ENCODE data around the gene SDK2.

The SDK2 gene

GRCh38 chr17:73534209-73534909, 109.9 kb downstream of the SDK2 start:
- no peak for DNase-seq (ENCODE audit: low read depth in 2 of 2)

DNA sequence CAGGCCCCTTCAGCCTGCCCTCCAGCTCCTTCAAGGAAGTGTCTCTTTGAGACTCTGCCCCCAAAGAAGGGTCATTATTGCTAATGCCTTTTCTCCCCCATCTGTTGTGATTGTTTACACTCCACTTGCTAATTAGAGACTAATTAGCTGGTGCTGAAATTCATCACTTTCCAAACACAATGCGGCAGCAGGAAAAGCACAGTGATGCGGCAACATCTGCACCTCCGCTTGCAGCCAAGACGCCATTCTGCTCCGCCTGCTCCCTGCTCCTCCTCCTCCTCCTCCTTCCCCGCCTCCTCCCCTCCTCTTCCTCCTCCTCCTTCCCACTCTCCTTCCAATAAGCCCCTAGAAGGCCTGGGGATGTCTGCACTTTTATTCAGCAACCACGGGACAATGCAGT, 110.5 kb downstream of the SDK2 start:
- no peak for DNase-seq (ENCODE audit: low read depth in 2 of 2)

DNA sequence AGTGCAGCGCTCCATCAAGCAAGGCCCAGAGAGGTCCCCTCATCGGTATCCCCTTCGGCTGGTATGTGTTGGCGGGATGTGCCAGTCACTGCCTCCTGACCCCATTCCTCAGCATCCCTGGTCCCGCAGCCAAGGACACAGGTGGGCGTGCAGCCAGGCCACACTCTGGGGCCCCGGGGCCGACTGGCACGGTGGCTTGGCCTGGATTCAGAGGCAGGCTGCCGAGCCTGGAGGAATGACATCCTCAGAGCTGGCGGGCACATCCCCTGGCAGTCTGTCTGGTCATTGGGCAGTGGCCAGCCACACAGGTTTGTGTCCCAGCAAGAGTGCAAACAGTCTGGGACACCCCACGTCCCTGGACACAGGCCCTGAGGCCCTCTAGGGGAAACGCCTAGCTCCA, 111.1 kb downstream of the SDK2 start:
- DNase-seq (ENCODE audit: low read depth in 2 of 2) = no peak

DNA sequence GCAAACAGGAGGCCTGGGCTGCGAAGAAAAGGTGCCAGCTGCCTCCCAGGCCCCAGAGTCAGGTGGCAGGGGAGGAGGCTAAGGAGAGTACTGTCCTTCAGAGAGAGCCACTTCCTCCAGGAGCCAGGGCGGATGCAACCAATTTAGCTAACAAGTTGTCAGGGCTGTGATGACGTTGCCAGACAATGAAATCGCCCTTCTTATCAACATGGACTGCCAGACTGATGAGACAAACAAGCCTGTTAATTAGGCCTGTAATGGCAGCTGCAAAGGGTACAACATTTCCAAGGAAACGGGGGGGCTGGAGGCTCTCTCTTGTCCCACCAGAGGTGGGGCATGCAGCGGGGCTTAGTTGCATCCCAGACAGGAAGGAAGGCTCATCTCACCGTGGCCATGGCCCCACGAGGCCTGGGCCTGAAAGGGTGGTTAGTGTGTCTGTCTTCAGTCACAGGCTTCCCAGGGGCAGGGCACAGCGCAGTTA, 111.8 kb downstream of the SDK2 start:
- no peak for DNase-seq (ENCODE audit: low read depth in 2 of 2)

DNA sequence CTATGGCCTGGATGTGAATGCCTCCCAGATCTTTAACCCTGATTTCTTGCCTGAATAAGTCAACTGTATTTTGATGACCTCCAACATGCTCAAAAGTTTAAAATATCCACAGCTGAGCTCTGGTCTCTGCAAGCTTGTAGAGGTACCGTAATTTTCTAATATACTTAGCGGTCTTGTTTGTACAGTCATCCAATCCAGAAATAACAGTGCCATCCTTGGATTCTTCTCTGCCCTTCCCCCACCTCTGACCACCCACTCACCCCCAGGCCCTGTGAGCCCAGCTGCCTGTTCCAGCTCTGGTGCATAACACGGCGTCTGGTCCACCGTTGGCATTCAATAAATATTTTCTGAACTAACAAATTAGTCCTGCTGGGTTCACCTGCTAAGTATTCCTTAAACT, 113.1 kb downstream of the SDK2 start:
- no peak for DNase-seq (ENCODE audit: low read depth in 2 of 2)

GRCh38 chr17:73528679-73529078, 115.6 kb downstream of the SDK2 start:
- DNase-seq (ENCODE audit: low read depth in 2 of 2) = no peak

- no peak for DNase-seq (ENCODE audit: low read depth in 2 of 2)
Measured at GRCh38 chr17:73526952-73527351, 117.3 kb downstream of the SDK2 start.

DNA sequence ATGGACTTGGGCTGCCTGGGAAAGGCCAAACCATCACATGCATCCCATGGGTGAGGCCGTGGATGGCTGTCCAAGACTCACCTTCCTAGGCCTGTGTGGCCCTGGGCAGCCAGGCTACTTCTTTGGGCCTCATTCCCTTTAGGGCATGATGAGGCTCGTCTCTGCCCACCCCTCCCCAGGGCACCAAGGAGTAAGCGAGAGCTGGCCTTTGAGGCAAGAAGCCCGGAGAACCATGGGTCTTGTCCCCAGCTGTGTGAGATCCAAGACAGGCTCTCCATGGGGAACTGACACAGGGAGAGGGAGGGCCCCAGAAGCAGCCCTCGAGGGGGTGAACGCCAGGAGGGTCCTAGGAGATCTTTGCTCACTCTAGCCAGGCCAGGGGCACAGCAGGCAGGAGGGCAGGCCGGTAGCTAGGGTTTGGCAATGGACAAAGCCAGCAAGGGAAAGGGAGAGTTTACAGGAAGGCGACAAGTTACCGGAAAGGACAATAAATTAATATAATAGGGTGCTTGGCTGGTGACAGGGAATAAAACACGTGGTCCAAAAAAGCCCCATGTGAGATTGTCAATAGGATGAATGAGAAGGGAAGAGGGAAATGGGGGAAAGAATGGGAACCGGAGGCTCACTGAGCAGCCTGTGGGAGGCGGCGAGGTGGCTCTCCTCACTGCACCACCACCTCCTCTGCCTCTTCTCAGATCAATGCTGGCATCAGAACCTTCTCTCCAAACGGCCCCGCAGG, 119.1 kb downstream of the SDK2 start:
- DNase-seq (ENCODE audit: low read depth in 2 of 2) = no peak

GRCh38 chr17:73522696-73523095, 121.5 kb downstream of the SDK2 start:
- DNase-seq (ENCODE audit: low read depth in 2 of 2) = no peak

DNA sequence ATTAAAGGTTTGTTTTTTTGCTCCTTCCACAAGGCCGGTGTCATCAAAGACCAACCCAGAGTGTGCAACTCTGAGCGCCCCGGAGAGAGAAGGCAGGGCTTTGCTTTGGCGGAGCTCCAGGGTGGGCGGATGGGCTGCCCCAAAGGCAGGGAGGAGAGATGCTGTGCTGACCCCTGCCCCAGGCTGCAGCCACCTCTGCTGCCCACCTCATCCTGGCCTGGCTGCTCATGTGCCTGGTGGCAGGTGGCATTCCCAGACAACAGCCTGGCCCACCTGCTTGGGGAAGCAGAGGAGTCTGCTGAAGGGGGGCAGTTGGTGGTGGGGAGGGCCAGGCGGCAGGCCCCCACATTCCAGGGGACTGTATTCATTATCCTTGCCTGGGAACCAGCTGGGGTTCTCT, 122.1 kb downstream of the SDK2 start:
- no peak for DNase-seq (ENCODE audit: low read depth in 2 of 2)

DNA sequence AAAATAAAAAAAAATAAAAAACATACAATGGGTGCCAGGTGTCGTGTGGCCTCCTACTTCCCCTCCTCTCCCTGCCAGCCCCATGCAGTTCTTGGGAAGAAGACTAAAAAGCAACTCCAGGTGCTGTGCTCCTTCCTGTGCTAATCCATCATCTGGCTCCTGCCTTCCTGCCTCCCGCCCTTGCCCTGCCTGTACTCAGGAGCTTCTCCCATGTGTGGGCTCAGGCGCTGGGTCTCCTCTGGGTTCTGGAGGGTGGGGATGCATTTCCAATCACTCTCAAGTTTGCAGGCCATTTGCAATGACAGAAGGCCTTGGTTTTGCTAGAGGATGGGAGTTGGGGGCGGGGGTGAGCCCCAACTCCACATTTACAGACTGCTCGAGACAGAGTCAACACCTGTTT, 122.9 kb downstream of the SDK2 start:
- no peak for DNase-seq (ENCODE audit: low read depth in 2 of 2)

- no peak for DNase-seq (ENCODE audit: low read depth in 2 of 2)
Measured at GRCh38 chr17:73520369-73520761, 123.9 kb downstream of the SDK2 start.

GRCh38 chr17:73519714-73520368, 124.4 kb downstream of the SDK2 start:
- no peak for DNase-seq (ENCODE audit: low read depth in 2 of 2)

GRCh38 chr17:73519011-73519410, 125.2 kb downstream of the SDK2 start:
- DNase-seq (ENCODE audit: low read depth in 2 of 2) = no peak

DNA sequence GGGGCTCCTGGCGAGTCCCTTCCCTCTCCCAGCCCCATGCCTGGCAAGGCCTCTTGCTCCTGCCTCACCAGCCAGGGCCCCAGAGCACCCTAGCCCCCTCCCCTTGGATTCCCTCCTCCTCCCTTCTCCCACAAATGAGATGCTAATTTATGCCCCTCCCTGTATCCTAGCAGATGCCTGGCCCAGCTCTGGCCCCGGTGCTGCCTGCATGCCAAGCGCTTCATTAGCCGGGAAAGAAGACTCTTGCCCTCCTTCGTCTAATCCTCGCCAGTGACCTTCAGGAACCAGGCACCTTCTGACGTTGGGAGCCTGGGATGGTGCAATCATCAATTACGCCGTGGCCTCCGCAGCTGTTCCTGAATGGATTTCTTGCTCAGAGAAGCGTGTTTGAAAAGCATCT, 127.8 kb downstream of the SDK2 start:
- no peak for DNase-seq (ENCODE audit: low read depth in 2 of 2)

DNA sequence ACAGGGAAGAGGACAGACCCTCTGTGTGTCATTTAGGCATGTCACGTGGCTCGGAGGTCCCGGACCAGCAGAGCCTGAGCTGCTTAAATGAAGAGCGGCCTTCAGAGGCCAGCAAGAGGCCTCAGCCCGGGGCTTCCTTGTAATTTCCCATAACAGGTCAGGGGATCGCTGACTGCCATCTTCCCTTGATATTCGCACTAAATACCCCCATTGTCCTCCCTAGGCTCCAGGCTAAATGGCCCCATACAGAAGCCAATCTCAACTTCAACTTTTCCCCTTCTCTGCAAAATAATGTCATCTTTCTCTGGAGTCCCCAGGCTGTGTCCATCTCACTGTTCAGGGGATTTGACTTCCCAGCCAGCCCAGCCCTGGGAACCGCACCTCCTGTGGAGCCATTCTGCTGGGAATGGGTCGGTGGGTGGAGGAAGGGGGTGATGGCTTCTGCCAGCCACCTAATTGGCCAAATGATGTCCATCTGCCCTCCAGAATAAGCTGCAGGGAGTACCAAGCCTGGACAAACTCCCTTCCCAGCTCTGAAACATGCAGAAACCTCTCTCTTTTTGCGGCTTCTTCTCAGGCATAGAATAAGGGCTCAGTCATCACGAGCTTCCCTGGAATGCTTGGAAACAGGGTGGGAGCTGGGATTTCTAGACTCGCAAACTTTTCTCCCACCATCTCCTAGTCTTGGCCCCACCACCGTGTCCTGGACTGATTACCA, 129.9 kb downstream of the SDK2 start:
- DNase-seq (ENCODE audit: low read depth in 2 of 2) = no peak

DNA sequence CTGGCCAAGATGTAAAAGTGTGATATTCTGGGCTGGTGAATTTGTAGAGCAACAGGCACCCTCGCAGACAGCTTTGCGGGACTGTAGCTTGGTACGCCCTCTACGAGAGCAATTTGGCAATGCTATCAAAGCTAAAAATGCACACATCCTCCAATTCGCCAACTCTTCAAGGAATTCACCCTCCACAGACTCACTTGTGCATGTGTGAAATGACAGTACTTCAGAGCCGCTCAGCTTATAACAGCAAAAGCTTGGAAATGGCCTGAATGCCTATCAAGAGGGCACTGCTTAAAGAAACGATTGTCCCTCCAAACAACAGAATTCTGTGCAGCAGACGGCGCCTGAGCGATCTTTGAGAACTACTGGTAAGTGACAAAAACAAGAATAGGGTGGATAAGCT, 130.8 kb downstream of the SDK2 start:
- DNase-seq (ENCODE audit: low read depth in 2 of 2) = no peak

GRCh38 chr17:73511719-73512115, 132.5 kb downstream of the SDK2 start:
- no peak for DNase-seq (ENCODE audit: low read depth in 2 of 2)

DNA sequence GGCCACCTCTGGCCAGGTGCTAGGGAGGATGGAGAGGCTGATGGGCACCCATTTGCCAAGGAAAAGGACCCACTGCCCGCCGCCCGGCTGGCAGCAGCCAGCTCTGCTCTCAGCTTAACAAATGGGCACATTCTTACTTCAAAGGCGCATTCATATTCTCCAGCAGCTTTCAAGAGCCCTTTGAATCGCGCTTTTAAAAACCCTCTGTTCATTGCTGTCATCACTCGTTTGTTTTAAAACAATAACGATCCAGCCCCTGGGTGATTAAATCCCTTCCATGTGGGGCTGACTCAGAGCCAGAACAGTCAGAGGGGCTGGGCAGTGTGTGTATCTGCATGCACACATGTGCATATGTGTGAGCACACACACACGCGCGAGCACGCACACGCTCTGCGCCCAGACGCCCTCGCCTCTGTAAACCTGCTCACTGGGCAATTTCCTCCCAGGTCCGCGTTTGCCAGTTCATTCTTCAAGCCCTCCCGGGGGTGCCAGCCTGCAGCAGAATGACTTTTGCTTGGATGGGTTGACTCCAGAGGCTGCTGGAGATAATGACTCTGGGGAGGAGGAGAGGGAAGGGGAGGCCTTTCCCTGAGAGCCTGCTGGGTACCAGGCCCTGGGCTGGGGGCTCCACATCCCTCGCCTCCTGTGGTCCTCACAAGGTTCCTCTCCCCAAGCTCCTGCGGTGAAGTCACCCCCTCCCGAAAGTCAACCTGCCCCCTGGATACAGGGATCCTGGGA, 133.1 kb downstream of the SDK2 start:
- DNase-seq (ENCODE audit: low read depth in 2 of 2) = no peak

DNA sequence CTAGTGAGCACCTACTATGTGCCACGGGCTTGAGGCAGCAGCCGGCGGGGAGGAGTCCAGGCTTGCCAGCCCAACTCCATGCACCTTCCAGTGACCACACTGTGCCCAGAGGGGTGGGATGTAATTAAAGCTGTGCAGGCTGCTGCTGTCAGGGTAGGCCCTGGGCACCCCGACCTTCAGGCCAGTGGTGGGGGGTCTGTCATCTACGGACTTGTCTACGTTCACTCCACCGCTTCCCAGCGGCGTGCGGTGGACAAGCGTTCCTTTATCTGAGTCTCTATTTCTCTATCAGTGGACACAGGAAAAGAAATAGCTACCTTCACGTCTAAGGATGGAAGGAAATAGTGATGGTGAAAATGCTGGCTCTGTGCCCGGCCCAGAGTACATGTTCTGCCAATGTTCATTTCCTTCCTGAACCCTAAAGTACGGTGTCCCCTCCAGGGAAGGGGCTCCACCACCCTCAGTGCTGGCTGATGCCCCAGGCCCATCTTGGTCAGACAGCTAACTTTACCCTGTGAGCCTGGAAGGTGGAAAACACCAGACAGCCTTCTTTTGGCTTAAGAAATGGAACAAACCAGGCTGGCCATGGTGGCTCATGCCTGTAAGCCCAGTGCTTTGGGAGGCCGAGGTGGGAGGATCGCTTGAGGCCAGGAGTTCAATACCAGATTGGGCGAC, 135.2 kb downstream of the SDK2 start:
- no peak for DNase-seq (ENCODE audit: low read depth in 2 of 2)

All from stimulated activated CD4-positive, alpha-beta T cell treated with anti-CD3 and anti-CD28 coated beads, Interleukin-1b, Interleukin-23, amount 100 ng/mL, for 4 hours (primary cell).